GM21825 (cell line): Measurements from ENCODE around the gene JMJD4.
"Not testable (repeated sequence)": the region's sequence is repeated elsewhere in the genome, so short reads cannot be mapped to it uniquely, and the experiment has no call there.

Experiments used
- ATAC-seq: cut with Tn5 transposase; IDR thresholded peaks from one replicate; pipeline ENCODE4 v1.9.1; 2021; ENCODE audit warnings: mild to moderate bottlenecking, moderate library complexity; ENCODE audit not compliant: unreplicated experiment

Gene JMJD4

DNA sequence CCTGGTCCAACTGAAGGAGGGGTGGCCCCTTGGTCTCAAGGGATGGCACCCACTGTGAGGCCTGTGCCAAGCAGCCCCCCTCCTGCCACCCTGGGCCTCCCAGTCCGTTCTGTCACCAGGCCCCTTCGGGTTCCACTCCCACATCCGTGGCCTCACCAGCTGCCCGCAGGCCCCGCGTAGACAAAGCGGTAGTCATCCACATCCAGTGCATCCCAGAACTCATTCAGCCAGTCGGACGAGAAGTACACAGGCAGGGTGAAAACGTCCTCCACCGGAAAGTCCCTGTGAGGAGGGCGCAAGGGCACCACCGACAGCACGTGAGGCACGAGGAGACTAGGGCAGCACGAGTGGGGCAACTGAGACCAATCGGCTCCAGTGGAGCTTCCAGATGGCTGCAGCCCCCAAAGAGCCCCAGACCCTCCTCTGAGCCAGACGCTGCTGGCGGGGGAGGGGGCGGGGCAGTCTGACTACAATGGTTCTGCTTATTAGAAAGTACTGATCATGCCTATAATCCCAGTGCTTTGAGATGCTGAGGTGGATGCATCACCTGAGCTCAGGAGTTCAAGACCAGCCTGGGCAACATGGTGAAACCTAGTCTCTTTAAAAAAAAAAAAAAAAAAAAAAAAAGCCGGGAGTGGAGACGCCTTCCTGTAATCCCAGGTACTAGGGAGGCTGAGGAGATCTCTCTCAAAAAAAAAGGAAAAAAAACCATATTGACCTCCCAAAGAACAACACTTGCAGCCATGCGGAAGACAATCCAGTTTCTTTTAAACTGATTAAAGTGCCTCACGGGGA is 1.2 kb downstream of the JMJD4 start:
- ATAC-seq: no peak

DNA sequence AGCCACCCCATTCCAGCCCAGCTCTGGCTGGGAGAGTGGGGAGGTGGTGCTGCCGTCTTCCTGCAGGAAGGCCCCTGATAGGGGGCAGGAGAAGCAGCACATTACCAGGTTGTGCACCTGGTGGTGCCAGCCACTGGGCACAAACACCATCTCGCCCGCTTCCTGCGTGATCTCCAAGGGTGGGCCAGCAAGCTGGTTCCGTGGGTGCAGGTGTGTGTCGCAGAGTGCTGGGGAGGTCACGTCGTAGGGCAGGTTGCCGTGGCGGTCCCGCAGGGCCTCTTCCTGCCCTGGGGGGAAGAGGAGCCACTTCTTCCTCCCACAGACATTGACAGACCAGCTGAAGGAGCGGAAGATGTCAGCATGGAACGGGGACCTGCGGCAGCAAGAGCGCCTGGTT is 1.8 kb downstream of the JMJD4 start:
- no peak for ATAC-seq

- ATAC-seq: no peak
Observed at GRCh38 chr1:227732586-227733308, 2.4 kb downstream of the JMJD4 start.

DNA sequence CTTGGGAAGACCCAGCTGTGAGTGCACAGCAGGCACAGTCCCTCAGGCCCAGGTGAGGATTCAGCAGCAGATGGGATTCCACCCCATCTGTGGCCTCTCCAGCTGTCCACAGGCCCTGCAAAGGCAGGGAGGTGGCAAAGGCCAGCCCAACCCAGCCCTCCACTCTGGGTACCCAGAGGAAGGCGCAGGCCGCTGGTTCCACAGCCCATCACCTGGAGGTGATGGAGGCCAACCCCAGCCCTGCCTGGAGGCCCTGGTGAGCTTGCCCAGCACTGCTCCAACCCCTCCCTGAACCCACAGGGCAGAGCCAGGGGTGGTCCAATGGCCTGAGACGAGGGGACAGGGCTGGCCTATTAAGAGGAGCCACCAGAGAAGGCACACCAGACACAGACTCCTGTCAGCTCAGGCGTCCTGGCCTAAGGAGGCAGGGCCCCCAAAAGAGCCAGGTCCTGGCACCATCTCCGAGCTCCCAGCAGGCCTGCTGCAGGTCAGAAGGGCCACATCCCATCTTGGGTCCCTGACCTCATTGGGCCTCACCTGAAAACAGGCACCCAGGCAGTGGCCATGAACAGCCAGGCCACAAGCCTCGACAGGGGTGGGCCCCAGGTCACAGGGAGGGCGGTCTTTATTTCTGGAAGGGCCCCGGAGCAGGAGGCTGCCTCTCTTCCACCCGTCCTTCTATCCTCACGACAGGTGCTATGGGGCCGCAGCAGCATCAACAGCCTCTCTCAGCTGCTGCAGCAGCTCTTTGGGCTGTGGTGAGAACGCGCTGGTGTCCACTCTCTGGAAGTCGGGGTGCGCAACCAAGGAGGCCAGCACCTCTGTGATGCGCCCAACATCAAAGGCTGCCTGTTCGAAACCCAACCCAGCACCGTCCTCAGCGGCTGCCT is 3.2 kb downstream of the JMJD4 start:
- ATAC-seq: no peak

GRCh38 chr1:227731241-227731677 is 3.8 kb downstream of the JMJD4 start:
- ATAC-seq: no peak

DNA sequence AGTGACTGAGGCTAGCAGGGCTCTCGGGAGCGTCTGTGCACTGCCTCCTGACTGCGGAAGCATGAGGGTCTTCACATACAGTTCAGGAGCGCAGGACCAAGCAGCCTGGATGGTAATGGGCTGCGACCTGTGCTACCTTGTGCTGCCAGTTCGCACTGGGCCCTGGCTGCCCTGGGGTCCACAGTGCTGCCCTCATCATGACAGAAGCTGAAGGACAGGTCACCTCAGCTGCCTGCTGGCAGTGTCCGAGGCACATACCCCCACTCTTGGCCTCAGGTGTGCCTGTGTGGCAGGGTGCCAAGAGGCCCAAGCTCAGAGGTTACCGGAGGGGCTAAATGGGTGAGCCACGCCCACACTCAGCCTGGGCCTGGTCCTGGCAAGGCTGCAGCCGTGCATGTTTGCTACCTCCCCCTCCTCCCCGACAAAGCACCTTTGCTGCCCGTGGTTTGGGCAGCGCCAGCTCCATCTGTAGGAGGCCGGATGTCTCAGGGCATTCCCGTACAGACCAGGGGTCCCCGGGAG is 4.4 kb downstream of the JMJD4 start:
- ATAC-seq: no peak

- ATAC-seq: no peak
Observed at GRCh38 chr1:227729881-227730629, 5.0 kb downstream of the JMJD4 start.

DNA sequence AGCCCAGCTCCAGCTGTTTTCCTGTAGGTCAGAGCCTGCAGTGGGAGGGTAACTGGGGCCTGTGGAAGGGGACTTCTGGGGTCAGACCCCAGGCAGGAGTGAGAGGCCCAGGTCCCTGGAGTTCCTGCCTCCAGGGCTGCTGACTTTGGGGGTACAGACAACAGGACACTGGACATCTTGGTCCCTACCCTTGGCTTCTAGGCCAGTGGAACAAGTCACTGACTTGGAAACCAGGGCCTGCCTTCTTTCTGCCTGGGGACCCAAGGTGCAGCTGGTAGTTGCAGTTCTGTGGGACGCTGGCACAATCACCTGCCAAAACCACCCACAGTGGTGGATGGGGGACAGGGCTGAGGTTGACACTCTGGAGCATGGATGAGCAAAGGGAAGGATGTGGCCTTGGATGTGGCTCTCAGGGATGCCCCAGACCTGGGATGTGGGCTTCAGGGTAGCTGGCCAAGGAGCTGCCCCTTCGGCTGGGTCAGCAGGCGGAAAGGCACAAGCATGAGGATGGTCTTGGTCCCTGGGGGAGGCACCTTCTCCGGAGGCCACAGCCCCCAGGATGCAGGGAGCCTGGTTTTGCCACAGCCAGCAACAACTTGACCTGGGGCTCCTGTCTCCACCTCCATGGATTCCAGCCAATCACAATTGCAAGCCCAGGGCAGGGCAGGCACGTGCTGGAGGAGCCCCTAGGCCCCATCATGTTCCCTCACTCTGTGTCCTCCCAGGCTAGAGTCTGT is 5.8 kb downstream of the JMJD4 start:
- ATAC-seq: no peak

DNA sequence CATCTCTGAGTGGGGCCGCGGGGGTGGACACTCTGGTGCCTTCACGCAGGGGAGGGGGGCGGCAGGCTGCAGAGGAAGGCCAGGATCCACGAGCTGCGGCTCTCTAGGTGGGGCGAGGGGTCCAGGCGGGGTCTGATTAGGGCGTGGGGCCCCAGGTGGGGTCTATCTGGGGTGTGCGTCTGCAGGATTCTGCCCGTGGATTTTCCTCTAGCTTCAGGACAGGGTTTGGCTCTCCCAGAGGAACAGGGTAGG is 6.3 kb downstream of the JMJD4 start:
- ATAC-seq: no peak

DNA sequence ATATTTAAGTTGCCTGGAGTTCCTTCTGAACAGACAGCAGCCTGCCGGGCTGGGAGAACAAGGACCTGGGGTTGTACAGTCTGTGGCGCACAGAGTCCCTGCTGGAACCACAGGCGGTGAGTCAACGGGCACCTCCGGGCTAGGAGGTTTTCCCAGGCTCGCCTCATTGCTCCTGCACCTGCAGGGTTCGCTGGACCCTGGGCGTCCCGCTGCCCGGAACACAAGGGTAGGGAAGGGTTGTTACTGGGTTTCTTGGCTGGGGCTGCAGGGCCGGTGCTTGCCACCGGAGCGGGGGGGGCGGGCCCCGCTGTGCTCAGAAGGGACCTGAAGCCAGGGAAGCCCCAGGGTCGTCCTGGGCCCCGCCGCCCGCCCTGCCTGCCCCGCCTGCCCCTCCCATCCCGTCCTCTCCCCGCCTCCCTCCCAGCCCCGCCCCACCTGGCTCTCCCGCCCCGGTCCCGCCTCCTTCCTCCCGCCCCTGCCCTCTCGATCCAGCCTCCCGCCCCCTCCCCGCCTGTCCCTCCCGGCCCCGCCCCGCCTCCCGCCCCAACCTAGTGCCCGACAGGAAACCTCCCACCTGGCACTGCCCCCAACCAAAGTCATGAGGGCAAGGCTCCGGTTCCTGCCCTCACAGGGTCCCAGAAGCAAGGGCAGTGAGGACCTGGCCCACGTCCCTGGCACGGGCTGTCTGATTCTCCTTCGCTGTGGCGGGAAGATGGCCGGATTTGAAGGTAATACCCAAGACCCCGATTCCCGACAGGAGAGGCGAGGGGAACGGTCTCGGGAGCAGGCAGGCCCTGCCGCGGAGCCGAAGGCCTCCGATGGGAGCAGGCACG is 6.8 kb downstream of the JMJD4 start:
- peak; percentile 45 for ATAC-seq

DNA sequence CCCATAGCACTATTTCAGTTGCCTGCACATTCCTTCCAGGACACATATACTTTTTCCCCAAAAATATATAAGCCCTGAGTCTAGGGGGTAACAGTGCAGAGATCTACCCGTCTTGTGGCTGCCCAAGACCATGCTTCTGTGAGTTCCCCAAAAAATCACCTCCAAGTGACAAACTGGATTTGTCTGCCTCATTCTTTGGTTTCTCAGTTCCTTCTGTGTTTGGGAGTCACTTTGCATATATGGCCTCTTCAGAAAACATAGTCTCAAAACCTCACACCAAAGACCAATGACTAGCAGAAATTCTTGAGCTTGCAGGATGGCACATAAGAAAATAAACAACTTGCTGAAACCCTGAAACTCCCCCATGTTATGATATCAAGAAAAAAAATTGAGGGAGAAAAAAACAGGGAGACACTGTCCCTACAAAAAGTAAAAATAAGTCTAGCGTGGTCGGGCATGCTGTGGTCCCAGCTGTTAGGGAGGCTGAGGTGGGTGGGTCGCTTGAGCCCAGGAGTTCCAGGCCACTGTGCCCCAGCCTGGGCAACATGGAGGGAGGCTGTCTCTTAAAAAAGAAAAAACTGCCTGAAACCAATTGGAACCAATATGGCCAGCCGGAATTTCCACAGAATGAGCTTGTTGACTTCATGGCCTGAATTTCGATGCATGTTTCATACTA is 8.0 kb downstream of the JMJD4 start:
- no peak for ATAC-seq

DNA sequence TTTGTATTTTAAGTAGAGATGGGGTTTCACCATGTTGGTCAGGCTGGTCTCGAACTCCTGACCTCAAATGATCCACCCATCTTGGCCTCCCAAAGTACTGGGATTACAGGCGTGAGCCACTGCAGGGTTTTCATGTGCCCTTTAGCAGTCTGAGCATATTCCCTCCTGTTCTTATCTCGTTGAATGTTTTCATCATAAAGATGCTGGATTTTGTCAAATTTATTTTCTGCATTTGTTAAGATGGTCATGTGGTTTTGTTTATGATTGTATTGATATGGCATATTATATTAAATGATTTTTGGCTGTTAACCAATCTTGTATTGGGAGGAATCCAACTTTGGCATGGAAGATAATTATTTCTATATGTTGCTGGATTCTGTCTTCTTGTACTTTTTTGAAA is 8.8 kb downstream of the JMJD4 start:
- no peak for ATAC-seq

- ATAC-seq: no peak
Observed at GRCh38 chr1:227725046-227725445, 10.1 kb downstream of the JMJD4 start.

DNA sequence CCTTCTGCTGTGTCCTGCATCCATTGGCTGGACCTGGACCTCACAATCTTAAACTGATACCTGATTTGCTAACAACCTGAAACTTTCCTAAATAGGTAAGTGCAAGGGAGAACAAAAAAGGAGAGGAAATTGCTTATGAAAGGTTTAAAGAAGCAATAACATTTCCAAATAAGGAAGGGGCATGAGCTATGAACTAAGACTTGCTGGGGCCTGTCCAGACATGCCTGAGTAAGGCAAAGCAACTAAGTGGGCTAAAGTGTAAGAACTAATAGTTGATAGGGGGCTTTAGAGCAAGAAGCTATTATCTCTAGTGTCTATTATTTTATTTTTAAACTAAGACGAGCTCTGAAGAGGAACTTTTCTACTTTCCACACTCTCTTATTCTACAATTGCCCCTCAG is 11.6 kb downstream of the JMJD4 start:
- no peak for ATAC-seq

DNA sequence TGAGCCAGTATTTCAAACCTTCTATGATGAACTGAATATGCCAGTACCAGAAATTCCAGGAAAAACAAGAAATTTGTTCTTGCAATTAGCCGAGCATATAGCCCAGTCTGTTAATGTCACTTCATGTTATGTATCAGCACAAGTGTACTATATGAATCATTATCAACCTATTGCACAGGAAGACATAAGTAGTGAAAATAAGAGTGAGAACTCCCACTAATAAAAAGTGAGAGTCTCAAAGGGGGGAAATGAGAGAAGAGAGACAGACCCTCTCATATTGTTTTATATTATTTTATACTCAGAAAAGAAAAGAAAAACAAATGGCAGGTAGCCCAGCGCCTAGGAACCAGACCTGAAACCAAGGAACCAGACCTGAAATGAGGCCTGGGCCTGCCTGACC is 16.2 kb downstream of the JMJD4 start:
- no peak for ATAC-seq

DNA sequence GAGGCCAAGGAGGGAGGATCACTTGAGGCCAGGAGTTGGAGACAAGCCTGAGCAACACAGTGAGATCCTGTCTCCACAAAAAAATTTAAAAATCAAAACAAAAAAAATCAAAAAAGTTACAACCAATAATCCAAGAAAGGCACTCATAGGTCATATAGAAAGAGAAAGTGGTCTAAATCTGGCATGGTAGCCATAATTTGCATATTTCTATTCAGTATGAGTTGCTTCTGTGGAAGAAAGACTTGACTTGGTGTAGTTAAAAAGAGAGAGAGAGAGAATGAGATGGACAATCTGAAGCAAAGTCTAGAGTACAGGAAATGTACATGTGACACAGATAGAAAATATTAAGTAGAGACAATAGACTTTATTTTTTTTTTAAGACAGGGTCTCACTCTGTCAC is 22.5 kb downstream of the JMJD4 start:
- ATAC-seq: peak; percentile 86

- not testable (repeated sequence) for ATAC-seq
Observed at GRCh38 chr1:227710474-227710873, 24.6 kb downstream of the JMJD4 start.

GRCh38 chr1:227709451-227709850 is 25.7 kb downstream of the JMJD4 start:
- no peak for ATAC-seq

GRCh38 chr1:227707846-227708245 is 27.3 kb downstream of the JMJD4 start:
- no peak for ATAC-seq
